ENCODE measurements around the gene MYCN.

MYCN gene

GRCh38 chr2:15967415-15968279 lies 27.3 kb downstream of the MYCN start:
- no peak for TF ChIP-seq CTCF (IDR thresholded peaks at IDR 0.05; ENCODE audit: borderline replicate concordance, control extremely low read depth, extremely low read depth, insufficient read depth, missing control alignments)
- DNase-seq (ENCODE audit: low spot score), result no peak
- in situ Hi-C loops (cut with MboI; ENCODE audit: low sequenced_read_pairs, unreplicated experiment), result no loop called here

- in situ Hi-C loops (cut with MboI; ENCODE audit: low sequenced_read_pairs, unreplicated experiment), result no loop called here
- TF ChIP-seq CTCF (IDR thresholded peaks at IDR 0.05; ENCODE audit: borderline replicate concordance, control extremely low read depth, extremely low read depth, insufficient read depth, missing control alignments), result no peak
- no peak for DNase-seq (ENCODE audit: low spot score)
Measured at GRCh38 chr2:15968280-15969178, 28.2 kb downstream of the MYCN start.

GRCh38 chr2:15969214-15969613 lies 28.9 kb downstream of the MYCN start:
- no peak for DNase-seq (ENCODE audit: low spot score)
- in situ Hi-C loops (cut with MboI; ENCODE audit: low sequenced_read_pairs, unreplicated experiment), result no loop called here
- TF ChIP-seq CTCF (IDR thresholded peaks at IDR 0.05; ENCODE audit: borderline replicate concordance, control extremely low read depth, extremely low read depth, insufficient read depth, missing control alignments), result no peak

GRCh38 chr2:15970701-15971100 lies 30.4 kb downstream of the MYCN start:
- TF ChIP-seq CTCF (IDR thresholded peaks at IDR 0.05; ENCODE audit: borderline replicate concordance, control extremely low read depth, extremely low read depth, insufficient read depth, missing control alignments), result no peak
- in situ Hi-C loops (cut with MboI; ENCODE audit: low sequenced_read_pairs, unreplicated experiment), result no loop called here
- DNase-seq (ENCODE audit: low spot score), result no peak

GRCh38 chr2:15971351-15971750 lies 31.0 kb downstream of the MYCN start:
- no peak for DNase-seq (ENCODE audit: low spot score)
- in situ Hi-C loops (cut with MboI; ENCODE audit: low sequenced_read_pairs, unreplicated experiment), result no loop called here

More at GRCh38 chr2:15971351-15971750, 31.0 kb downstream of the MYCN start:
- TF ChIP-seq CTCF (IDR thresholded peaks at IDR 0.05; ENCODE audit: borderline replicate concordance, control extremely low read depth, extremely low read depth, insufficient read depth, missing control alignments), result no peak

Data from GM13976 (cell line).